Mucosa of descending colon (tissue), 3 donors: ENCODE data around the gene CNTNAP2. TPM values are rescaled to one million over a fixed set of nuclear protein-coding genes. Genes with fewer than 3 reads are reported as not detected.

Experiments used
- ATAC-seq: fragments of 200-7000 bp; cut with Tn5 transposase; one replicate; pipeline ENCODE4 v1.9.1; 2020; ENCODE audit warnings: mild to moderate bottlenecking, moderate library complexity
- DNase-seq, 3 donors: peaks; one replicate each; pipeline ENCODE4 v3.0.0-alpha.2; 2020
- H3K36me3 ChIP-seq: fragments of 200-600 bp; one replicate; pipeline ENCODE4 v1.8.0; 2021; ENCODE audit warnings: low read depth, mild to moderate bottlenecking
- H3K4me1 ChIP-seq: fragments of 200-600 bp; one replicate; pipeline ENCODE4 v1.8.0; 2021; ENCODE audit warnings: low read depth, mild to moderate bottlenecking
- H3K4me3 ChIP-seq: fragments of 200-600 bp; one replicate; pipeline ENCODE4 v1.8.0; 2021; ENCODE audit warnings: mild to moderate bottlenecking
- H3K9me3 ChIP-seq: fragments of 200-600 bp; one replicate; pipeline ENCODE4 v1.8.0; 2021; ENCODE audit warnings: mild to moderate bottlenecking
- intact Hi-C, 2 donors: fragments of 100-400 bp; cut with DNase I in 1 of 2; cut with micrococcal nuclease in 1 of 2; formaldehyde crosslinking; loops; one replicate each; pipeline versions ENCODE4 v1.11.0 to v1.11.1; 2022; cut with DNase I, micrococcal nuclease
- total RNA-seq, 3 donors: library from RNA; stranded (reverse); fragmentation: NEBNext Ultra II Directional in 2 of 3; extraction: Animal tissue kit (Norgen Biotek cat#: 25700) in 2 of 3; gene quantifications; one replicate each; pipeline versions ENCODE4 v1.2.1 to v1.2.4, GENCODE V29; 2021 to 2023
- TF ChIP-seq, protein P1 (sequence below): fragments of 200-600 bp; IDR thresholded peaks from one replicate; pipeline ENCODE4 v1.8.0; 2022; ENCODE audit warnings: antibody characterized with exemption, mild to moderate bottlenecking
- donor health status: DM: no; HTN: no; CAD: no; lungs with moderate emphysema.
- donor health status: DM: no; HTN: no; CAD: no.
- donor health status: DM: no; HTN: yes; CAD: no.

Gene CNTNAP2
- total RNA-seq, 3 donors from 2014 or later: 3.1 to 5.9 (median 4.2) TPM

DNA sequence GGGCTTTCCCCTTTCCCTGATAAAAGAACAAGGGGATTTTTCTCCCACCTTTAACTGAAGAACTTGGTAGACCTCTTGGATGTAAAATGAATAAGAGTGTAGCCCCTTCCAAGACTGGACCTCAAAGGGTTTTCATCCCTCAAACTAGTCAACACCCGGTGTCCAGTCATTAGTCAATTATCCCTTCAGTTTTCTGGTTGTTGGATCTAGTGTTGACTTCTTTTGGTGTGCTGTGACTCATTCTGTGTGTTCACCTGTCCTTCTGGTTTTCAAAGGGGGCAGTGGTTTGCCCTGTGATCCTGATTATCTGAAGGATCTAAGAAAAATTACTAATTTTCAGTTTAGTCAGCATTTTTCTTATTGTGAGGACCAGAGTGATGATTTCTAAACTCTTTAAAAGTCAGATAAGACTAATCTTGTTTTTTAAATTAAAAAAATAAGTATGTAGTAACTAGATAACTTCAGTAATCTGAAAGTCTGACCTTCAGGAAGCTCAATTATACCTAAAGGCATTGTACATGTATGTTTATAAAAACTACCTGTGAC lies 583.5 kb downstream of the CNTNAP2 start:
- no peaks in the 10 kb centered on the region for H3K36me3 ChIP-seq
- TF ChIP-seq, protein P1, sequence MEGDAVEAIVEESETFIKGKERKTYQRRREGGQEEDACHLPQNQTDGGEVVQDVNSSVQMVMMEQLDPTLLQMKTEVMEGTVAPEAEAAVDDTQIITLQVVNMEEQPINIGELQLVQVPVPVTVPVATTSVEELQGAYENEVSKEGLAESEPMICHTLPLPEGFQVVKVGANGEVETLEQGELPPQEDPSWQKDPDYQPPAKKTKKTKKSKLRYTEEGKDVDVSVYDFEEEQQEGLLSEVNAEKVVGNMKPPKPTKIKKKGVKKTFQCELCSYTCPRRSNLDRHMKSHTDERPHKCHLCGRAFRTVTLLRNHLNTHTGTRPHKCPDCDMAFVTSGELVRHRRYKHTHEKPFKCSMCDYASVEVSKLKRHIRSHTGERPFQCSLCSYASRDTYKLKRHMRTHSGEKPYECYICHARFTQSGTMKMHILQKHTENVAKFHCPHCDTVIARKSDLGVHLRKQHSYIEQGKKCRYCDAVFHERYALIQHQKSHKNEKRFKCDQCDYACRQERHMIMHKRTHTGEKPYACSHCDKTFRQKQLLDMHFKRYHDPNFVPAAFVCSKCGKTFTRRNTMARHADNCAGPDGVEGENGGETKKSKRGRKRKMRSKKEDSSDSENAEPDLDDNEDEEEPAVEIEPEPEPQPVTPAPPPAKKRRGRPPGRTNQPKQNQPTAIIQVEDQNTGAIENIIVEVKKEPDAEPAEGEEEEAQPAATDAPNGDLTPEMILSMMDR: no peak
- ATAC-seq (no peak), DNase-seq (no peak)
- peaks cover 20% of the 10 kb centered on the region for H3K9me3 ChIP-seq
- intact Hi-C loops: no loop called here
- H3K4me3 ChIP-seq: no peak overlapping the region
- no peaks in the 10 kb centered on the region for H3K4me1 ChIP-seq

DNA sequence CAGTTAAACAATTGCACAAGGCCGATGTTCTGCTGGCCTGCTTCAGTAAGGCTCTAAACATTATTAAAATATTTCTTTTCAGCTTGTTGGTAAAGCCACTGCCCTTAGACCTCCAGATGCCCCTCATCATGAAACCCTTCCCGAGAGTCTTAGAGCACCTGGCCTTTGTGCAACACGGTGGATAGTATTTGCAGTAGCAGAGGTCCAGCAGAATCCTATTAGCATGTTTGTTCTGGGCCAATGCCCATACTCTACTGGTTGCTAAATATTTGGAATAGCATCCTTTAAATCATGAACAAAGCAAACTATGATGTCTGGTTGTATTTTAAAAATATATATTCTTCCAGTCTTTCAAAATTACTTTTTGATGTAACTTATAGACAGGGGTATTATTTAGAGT lies 584.6 kb downstream of the CNTNAP2 start:
- DNase-seq: no peak
- no peak for ATAC-seq

DNA sequence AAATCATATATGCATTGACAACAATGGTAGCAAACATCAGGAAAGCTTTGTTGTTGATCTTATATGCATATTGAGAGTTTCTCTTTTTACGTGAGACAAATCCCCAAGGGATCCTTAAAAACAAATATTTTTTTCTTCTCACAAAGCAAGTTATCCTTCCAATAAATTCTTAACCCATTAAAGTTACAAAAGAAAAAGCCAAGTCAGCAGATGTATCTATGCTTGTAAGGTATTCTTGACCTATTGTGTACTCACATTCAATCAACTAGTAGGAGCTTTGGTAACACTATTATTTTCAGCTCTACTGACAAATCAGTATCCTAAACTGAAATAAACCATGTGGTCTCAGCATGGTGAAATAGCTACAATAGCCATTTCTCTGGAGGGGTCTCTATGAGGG lies 586.3 kb downstream of the CNTNAP2 start:
- Histone ChIP-seq H3K4me1 (no peaks in the 10 kb centered on the region), H3K4me3 (no peak overlapping the region), H3K9me3 (peaks cover 24% of the 10 kb centered on the region), H3K36me3 (no peaks in the 10 kb centered on the region)
- ATAC-seq: no peak
- intact Hi-C loops: no loop called here
- DNase-seq: no peak
- TF ChIP-seq, protein P1: no peak

More for the DNA sequence above, 584.6 kb downstream of the CNTNAP2 start:
- no peak overlapping the region for H3K4me3 ChIP-seq
- TF ChIP-seq, protein P1: no peak
- peaks cover 24% of the 10 kb centered on the region for H3K9me3 ChIP-seq
- intact Hi-C loops: no loop called here
- H3K4me1 ChIP-seq: no peaks in the 10 kb centered on the region
- H3K36me3 ChIP-seq: no peaks in the 10 kb centered on the region

DNA sequence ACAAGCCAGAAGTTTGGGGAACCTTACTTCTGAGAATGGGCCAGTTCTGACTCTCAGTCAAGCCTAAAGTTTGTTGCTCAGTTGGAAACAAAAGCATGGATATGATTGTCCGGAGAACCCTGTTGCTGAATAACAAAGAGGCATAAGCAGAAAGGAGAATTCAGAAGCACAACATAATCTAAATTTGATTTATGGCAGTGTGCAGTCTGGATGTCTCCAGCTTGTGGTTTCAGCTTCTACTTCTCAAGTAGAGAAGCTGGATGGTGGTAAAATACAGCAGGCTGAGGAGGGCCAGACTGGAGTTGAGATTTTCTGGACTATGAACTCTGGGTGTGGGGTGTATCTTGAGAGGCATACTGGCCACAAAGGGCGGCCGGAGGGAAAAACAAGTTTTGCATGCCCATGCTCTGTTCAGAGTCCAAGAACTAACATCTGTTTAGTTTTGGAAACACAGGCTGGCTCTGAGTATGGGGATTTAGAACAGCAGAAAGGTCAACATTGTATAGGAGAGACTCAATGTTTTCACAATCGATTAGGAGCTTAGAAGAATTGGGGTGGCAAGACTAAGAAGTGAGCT lies 592.9 kb downstream of the CNTNAP2 start:
- intact Hi-C loops: no loop called here
- Histone ChIP-seq H3K4me1 (no peaks in the 10 kb centered on the region), H3K9me3 (peaks cover 19% of the 10 kb centered on the region), H3K36me3 (no peaks in the 10 kb centered on the region), H3K4me3 (no peak overlapping the region)
- TF ChIP-seq, protein P1: no peak
- no peak for ATAC-seq
- DNase-seq: no peak

DNA sequence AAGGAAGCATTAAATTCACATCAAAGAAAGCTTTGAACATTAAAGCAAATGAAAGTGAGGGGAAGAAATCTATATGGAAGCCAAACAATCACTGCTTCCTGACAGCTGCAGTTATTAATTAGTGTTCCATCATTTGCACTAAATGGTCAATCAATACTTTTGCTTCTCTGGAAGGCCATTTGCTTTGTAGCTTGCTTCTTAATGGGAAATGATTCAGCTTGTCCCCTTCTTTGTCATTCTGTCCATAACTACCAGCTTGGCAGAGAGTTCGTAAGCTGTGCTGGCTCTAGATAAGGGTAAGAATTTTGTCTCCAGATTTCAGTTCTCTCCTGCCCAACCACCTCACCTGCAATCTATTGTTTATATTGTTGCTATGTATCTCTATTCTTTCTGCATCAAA lies 596.6 kb downstream of the CNTNAP2 start:
- DNase-seq: no peak
- no peak for ATAC-seq
- TF ChIP-seq, protein P1: no peak
- Histone ChIP-seq H3K36me3 (no peaks in the 10 kb centered on the region), H3K9me3 (peaks cover 19% of the 10 kb centered on the region), H3K4me3 (no peak overlapping the region), H3K4me1 (no peaks in the 10 kb centered on the region)
- intact Hi-C loops: no loop called here
